ENCODE data around the gene UBA6. TPM values are rescaled to one million over a fixed set of nuclear protein-coding genes. Genes with fewer than 3 reads are reported as not detected.

The UBA6 gene
- total and polyA plus RNA-seq, 9 of the 15 experiments (the other 6 are each of a cell fraction or from before 2014, with no cell fraction given) = 22.9 to 139 (median 94.6) TPM

- no peak for TF ChIP-seq TCF15 (CRISPR knock-in tag; IDR thresholded peaks at IDR 0.05)
- no peak for TF ChIP-seq MAFG (tag; conservative IDR thresholded peaks at IDR 0.05)
- peak; percentile 84 for TF ChIP-seq ZFX (CRISPR knock-in tag; IDR thresholded peaks at IDR 0.05)
- TF ChIP-seq ZNF77 (CRISPR knock-in tag; IDR thresholded peaks at IDR 0.05) = no peak
- 0 out of 2 replicates have a peak, but pooled peaks have one; percentile 20 for TF ChIP-seq SOX6 (IDR thresholded peaks at IDR 0.05)
- TF ChIP-seq CBFB (CRISPR knock-in tag; IDR thresholded peaks at IDR 0.05) = no peak
- no peak for TF ChIP-seq E2F8 (IDR thresholded peaks at IDR 0.05; ENCODE audit: low read depth, partially characterized antibody)
- peak; percentile 70 for TF ChIP-seq ZNF766 (CRISPR knock-in tag; conservative IDR thresholded peaks at IDR 0.05)
- TF ChIP-seq NR2F6 (CRISPR knock-in tag; IDR thresholded peaks at IDR 0.05) = no peak
- 0 out of 2 replicates have a peak, but pooled peaks have one; percentile 20 for TF ChIP-seq MEF2A (IDR thresholded peaks at IDR 0.05; ENCODE audit: control insufficient read depth, low read depth, low read length)
- no peak for TF ChIP-seq NR4A1 (CRISPR knock-in tag; IDR thresholded peaks at IDR 0.05)
- TF ChIP-seq NR4A1 (tag; IDR thresholded peaks at IDR 0.05) = no peak
- TF ChIP-seq ZNF23 (CRISPR knock-in tag; IDR thresholded peaks at IDR 0.05) = no peak
- TF ChIP-seq SMARCB1 (IDR thresholded peaks at IDR 0.05; ENCODE audit: insufficient read length, low read depth) = no peak
- 0 out of 4 replicates have a peak, but pooled peaks of 1 of the 2 experiments have one; percentile 41 for TF ChIP-seq KDM4B (IDR thresholded peaks at IDR 0.05; ENCODE audit: borderline replicate concordance in 2 of 2, low read depth in 1 of 2)
- TF ChIP-seq TOE1 (IDR thresholded peaks at IDR 0.05; ENCODE audit: borderline replicate concordance) = 0 out of 2 replicates have a peak, but pooled peaks have one; percentile 67
- no peak for TF ChIP-seq TOE1 (CRISPR knock-in tag; IDR thresholded peaks at IDR 0.05; ENCODE audit: borderline replicate concordance, low read depth)
- TF ChIP-seq YY1 (IDR thresholded peaks at IDR 0.05; ENCODE audit: borderline replicate concordance in 1 of 3, control insufficient read depth in 1 of 3, extremely low read depth in 1 of 3, insufficient read depth in 3 of 3, insufficient read length in 1 of 3, insufficient replicate concordance in 2 of 3, low read depth in 1 of 3, low read length in 2 of 3) = peak in 2 of 3 experiments; percentile 71 to 82
- TF ChIP-seq NCOR1 (IDR thresholded peaks at IDR 0.05) = no peak
- no peak for TF ChIP-seq HMGXB4 (CRISPR knock-in tag; IDR thresholded peaks at IDR 0.05)
Measured at GRCh38 chr4:67700738-67701516, at the start of gene UBA6 (continued).

Data from K562 (cell line).